ENCODE data around the gene TMEM51. TPM values are rescaled to one million over a fixed set of nuclear protein-coding genes. Genes with fewer than 3 reads are reported as not detected.

The TMEM51 gene
- total and polyA plus RNA-seq, 2 of the 13 experiments (the other 11 are each of a cell fraction or from before 2014, with no cell fraction given), result 12.2 to 22.3 TPM

- TF ChIP-seq ZNF605 (CRISPR knock-in tag; IDR thresholded peaks at IDR 0.05) (peak; percentile 15; the same call in 1 of the 2 replicates), HINFP (CRISPR knock-in tag; IDR thresholded peaks at IDR 0.05; ENCODE audit: low read depth) (no peak), ZNF205 (CRISPR knock-in tag; IDR thresholded peaks at IDR 0.05) (no peak), ZSCAN30 (CRISPR knock-in tag; IDR thresholded peaks at IDR 0.05) (no peak), DBP (CRISPR knock-in tag; IDR thresholded peaks at IDR 0.05; ENCODE audit: not compliant biosample characterization) (no peak), DMTF1 (CRISPR knock-in tag; IDR thresholded peaks at IDR 0.05) (no peak), ZNF800 (CRISPR knock-in tag; IDR thresholded peaks at IDR 0.05) (peak; percentile 77), GPBP1L1 (CRISPR knock-in tag; IDR thresholded peaks at IDR 0.05) (no peak), CEBPG (CRISPR knock-in tag; IDR thresholded peaks at IDR 0.05) (0 out of 2 replicates have a peak, but pooled peaks have one; percentile 19), CENPBD1 (CRISPR knock-in tag; IDR thresholded peaks at IDR 0.05; ENCODE audit: borderline replicate concordance, low read depth) (no peak), PRDM15 (CRISPR knock-in tag; IDR thresholded peaks at IDR 0.05) (no peak; the same call in 1 of the 2 replicates), TERF1 (CRISPR knock-in tag; IDR thresholded peaks at IDR 0.05) (no peak), POLR2A (IDR thresholded peaks at IDR 0.05; ENCODE audit: insufficient read depth in 1 of 2, low read depth in 2 of 2, low read length in 2 of 2) (peak; percentile 28 to 37; a peak in 2 of 4 replicates)
These were observed 996 bp upstream of the TMEM51 start (continued) for GRCh38 chr1:15152318-15153183.
